Neural crest cell (in vitro differentiated cells): ENCODE results near the gene KLHL24. TPM values are rescaled to one million over a fixed set of nuclear protein-coding genes. Genes with fewer than 3 reads are reported as not detected.
"Not testable (repeated sequence)": the region's sequence is repeated elsewhere in the genome, so short reads cannot be mapped to it uniquely, and the experiment has no call there.

Source experiments
- DNase-seq: peaks from one replicate; pipeline ENCODE4 v3.0.0; 2021; ENCODE audit warnings: low read depth, mixed read lengths, low spot score
- H3K27ac Mint-ChIP-seq: one replicate; pipeline ENCODE4 v1.8.0; 2021; ENCODE audit warnings: mild to moderate bottlenecking, mixed read lengths; ENCODE audit not compliant: unreplicated experiment
- H3K27me3 Mint-ChIP-seq: 2 replicates; pipeline ENCODE4 v1.8.0; 2021; ENCODE audit warnings: low read depth, mild to moderate bottlenecking, mixed read lengths
- H3K36me3 Mint-ChIP-seq: 2 replicates; pipeline ENCODE4 v1.8.0; 2021; ENCODE audit warnings: low read depth, mild to moderate bottlenecking, mixed read lengths
- H3K4me1 Mint-ChIP-seq: 2 replicates; pipeline ENCODE4 v1.8.0; 2021; ENCODE audit warnings: mixed read lengths
- H3K4me3 Mint-ChIP-seq: one replicate; pipeline ENCODE4 v1.8.0; 2021; ENCODE audit warnings: mild to moderate bottlenecking, mixed read lengths
- H3K9me3 Mint-ChIP-seq: 2 replicates; pipeline ENCODE4 v1.8.0; 2021; ENCODE audit warnings: mixed read lengths
- total RNA-seq: library from RNA; stranded (reverse); gene quantifications from 2 replicates; pipeline ENCODE4 v1.2.1, GENCODE V29; 2021
- TF ChIP-seq, protein P1 (sequence below): fragments of 200-600 bp; sonication (generic); conservative IDR thresholded peaks from 2 replicates; pipeline ENCODE4 v1.5.0; 2021; ENCODE audit warnings: antibody characterized with exemption, mild to moderate bottlenecking

Gene KLHL24
- total RNA-seq, 1 donor from 2014 or later = 19.0 TPM

GRCh38 chr3:183638101-183638852 lies 2.9 kb downstream of the KLHL24 start:
- Mint-ChIP-seq H3K27ac (no peak overlapping the region), H3K4me1 (peaks cover 22% of the 10 kb centered on the region), H3K36me3 (no peaks in the 10 kb centered on the region), H3K9me3 (no peaks in the 10 kb centered on the region), H3K4me3 (peak overlapping the region; percentile 99), H3K27me3 (no peaks in the 10 kb centered on the region)
- no peak for DNase-seq
- TF ChIP-seq, protein P1, sequence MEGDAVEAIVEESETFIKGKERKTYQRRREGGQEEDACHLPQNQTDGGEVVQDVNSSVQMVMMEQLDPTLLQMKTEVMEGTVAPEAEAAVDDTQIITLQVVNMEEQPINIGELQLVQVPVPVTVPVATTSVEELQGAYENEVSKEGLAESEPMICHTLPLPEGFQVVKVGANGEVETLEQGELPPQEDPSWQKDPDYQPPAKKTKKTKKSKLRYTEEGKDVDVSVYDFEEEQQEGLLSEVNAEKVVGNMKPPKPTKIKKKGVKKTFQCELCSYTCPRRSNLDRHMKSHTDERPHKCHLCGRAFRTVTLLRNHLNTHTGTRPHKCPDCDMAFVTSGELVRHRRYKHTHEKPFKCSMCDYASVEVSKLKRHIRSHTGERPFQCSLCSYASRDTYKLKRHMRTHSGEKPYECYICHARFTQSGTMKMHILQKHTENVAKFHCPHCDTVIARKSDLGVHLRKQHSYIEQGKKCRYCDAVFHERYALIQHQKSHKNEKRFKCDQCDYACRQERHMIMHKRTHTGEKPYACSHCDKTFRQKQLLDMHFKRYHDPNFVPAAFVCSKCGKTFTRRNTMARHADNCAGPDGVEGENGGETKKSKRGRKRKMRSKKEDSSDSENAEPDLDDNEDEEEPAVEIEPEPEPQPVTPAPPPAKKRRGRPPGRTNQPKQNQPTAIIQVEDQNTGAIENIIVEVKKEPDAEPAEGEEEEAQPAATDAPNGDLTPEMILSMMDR = no peak

- not testable (repeated sequence) for H3K27me3 Mint-ChIP-seq, DNase-seq, H3K27ac Mint-ChIP-seq, H3K4me3 Mint-ChIP-seq, H3K9me3 Mint-ChIP-seq, H3K36me3 Mint-ChIP-seq
- peaks cover 16% of the 10 kb centered on the region for H3K4me1 Mint-ChIP-seq
Observed at GRCh38 chr3:183640635-183641034, 5.2 kb downstream of the KLHL24 start.

DNA sequence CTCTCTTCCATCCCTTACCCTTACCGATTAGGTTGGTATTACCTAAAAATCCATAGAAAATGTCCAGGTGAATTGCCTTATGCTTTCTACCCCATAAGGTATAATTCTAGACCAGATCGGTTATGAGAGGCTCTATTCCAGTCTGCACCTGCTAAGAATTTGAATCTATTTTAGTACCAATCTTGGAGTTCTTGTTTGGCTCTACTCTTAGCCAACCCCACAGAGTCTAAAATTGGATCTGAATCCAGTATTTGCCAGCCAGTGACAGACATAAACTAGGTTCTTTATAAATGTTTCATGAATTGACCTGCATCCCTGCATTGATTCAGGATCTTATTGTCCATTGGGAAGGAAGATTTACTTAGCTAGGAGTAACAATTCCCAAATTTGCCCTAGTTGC lies 6.5 kb downstream of the KLHL24 start:
- H3K36me3 Mint-ChIP-seq = no peaks in the 10 kb centered on the region
- H3K4me1 Mint-ChIP-seq = peaks cover 16% of the 10 kb centered on the region
- H3K27me3 Mint-ChIP-seq = no peaks in the 10 kb centered on the region
- no peak for DNase-seq
- TF ChIP-seq, protein P1 = no peak
- no peaks in the 10 kb centered on the region for H3K9me3 Mint-ChIP-seq
- H3K4me3 Mint-ChIP-seq = no peak overlapping the region
- H3K27ac Mint-ChIP-seq = no peak overlapping the region

- H3K27ac Mint-ChIP-seq = no peak overlapping the region
- no peak overlapping the region for H3K4me3 Mint-ChIP-seq
- no peaks in the 10 kb centered on the region for H3K4me1 Mint-ChIP-seq
- DNase-seq = no peak
- no peaks in the 10 kb centered on the region for H3K9me3 Mint-ChIP-seq
- peaks cover 2% of the 10 kb centered on the region for H3K36me3 Mint-ChIP-seq
- TF ChIP-seq, protein P1 = no peak
- no peaks in the 10 kb centered on the region for H3K27me3 Mint-ChIP-seq
Observed at GRCh38 chr3:183644244-183644643, 8.8 kb downstream of the KLHL24 start.

DNA sequence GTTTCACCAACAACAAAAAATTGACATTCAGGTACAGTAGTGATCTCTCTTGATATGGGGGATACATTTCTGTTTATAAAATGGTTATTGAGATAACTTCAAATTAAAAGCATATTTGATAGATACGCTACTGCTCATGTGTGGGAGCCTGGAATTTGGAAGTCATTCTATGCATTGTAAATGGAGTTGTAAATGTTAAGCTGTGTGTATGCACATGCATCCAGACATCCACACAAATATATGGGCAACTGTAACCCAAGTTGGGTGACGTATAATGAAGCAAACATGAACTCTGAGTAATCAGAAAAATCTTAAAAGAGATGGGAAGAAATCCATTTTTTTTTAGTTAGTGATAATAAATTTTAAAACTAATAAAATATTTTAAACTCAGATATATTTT lies 9.8 kb downstream of the KLHL24 start:
- TF ChIP-seq, protein P1 = no peak
- Mint-ChIP-seq H3K27ac (no peak overlapping the region), H3K4me3 (no peak overlapping the region), H3K9me3 (no peaks in the 10 kb centered on the region), H3K36me3 (peaks cover 2% of the 10 kb centered on the region), H3K27me3 (no peaks in the 10 kb centered on the region), H3K4me1 (no peaks in the 10 kb centered on the region)
- no peak for DNase-seq

GRCh38 chr3:183650554-183650953 lies 15.1 kb downstream of the KLHL24 start:
- Mint-ChIP-seq H3K36me3 (peaks cover 36% of the 10 kb centered on the region), H3K9me3 (peaks cover 13% of the 10 kb centered on the region), H3K4me1 (no peaks in the 10 kb centered on the region), H3K4me3 (no peak overlapping the region), H3K27ac (no peak overlapping the region), H3K27me3 (no peaks in the 10 kb centered on the region)
- no peak for DNase-seq
- TF ChIP-seq, protein P1 = no peak
